Measurements from ENCODE around the gene GALNS. TPM values are rescaled to one million over a fixed set of nuclear protein-coding genes. Genes with fewer than 3 reads are reported as not detected.

GALNS gene
- total RNA-seq, 2 donors from 2014 or later: 17.2 to 24.9 TPM

DNA sequence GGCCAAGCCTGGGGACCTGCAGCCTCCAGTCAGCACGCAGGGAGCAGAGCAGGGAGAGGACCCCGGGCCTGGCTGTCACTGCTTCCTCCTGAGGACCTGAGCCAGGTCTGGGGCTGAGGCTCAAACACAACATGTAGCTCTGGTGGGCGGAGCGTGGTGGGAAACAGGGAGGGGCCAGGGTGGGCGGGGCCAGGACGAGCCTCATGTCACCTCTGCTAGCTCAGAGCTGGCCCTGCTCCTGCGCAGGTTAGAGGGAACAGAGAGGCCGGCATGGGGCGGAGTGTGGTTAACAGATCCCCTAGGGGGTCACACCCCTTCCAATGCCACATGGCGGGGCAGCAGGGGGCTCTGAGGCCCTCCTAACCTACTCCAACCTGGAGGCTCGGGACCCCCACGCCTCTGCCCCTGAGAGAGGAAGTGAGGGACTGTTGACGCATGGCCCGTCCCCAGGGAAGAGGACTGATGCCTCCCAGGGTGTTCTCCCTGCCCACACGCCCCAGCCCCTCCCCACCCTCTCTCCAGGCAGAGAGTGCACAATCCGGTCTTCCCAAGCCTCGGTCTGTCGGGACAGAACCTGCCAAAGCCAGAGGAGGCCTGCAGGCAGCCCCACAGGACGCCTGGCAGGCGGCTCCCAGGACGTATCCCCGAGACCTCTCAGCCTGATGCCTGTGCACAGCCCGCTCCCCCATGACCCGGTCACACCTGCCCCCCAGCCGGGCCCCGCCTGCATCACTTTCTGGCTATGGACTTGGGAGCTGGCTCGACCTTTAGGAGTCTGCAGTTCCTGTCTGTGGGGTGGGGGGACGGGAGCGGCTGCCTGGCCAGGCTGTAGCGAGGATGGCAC, 86.9 kb downstream of the GALNS start:
- intact Hi-C loops (cut with DNase I): no loop called here
- DNase-seq (ENCODE audit: low spot score): no peak

DNA sequence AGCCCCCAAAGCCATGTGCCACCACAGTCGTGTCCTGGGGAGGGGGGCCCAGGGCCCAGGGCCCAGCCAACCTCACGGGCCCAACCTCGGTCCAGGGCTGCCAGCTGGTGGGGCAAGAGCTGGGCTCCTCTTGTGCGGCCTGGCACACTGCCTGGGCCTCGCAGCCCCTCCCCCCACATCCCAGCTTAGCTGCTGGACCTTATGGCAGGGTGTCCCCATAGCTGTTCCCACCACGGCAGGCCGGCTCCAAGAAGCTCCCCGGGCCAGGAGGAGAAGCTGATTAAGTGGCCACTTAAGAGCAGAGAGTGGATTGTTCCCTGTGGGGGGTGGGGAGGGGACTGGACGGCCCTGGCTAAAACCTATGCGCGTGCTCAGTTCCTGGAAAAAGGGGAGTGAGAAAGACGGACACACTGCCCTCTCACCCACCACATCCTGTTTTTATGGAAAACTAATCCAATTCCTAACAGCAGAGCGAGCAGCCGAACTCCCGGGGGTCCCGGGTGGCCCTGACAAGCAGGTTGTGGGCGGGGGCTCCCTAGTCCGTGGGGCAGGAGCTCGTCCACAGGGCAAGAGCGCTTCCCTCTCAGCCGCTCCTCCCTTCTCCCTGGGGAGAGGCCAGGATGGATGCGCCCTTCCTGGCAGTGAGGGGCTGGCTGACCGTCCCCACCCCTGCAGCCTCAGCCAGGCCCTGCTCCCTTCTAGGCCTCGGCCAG, 88.5 kb downstream of the GALNS start:
- intact Hi-C loops (cut with DNase I): no loop called here
- DNase-seq (ENCODE audit: low spot score): peak; percentile 88

DNA sequence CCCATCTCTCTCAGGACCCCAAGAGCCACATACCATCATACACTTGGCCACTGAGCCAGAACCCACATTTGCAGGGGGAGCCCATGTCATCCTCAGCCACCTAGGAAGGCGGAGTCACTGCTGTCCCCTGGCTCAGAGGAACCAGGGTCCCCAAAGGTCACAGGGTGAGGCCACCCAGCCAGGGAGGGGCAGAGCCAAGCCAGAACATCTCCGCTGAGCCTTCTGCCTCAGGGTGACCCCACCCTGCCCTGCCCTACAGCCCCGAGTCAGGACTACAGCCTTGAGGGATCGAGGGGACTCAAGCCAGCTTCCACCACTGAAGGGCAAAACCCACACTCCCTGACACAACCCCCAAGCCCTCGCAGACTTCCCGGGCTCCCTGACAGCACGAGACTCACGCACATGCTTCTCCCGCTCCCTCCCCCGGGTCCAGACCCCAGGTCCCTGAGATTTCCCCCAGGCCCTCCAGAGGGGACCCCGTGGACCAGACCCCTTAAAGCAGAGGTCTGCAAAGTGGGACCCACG, 89.1 kb downstream of the GALNS start:
- intact Hi-C loops (cut with DNase I): no loop called here
- DNase-seq (ENCODE audit: low spot score): no peak

DNA sequence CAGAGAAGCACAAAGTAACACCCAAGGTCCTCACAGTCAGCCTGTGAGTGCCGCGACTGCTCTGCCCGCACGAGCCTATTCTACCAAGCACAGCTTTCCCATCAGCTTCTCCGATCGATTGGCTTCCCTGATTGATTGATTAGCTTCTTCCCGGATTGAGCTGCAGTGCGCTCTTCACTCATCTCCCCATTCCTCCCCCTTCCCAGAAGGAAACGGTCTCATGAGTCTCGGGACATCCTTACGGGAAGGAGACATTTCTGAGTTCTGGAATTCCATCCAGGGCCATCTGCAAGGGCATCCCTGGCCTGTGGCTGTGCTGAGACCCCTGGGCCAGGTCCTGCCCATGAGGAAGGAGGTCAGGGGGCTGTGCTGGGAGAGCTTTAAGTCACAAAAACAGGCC, 89.8 kb downstream of the GALNS start:
- intact Hi-C loops (cut with DNase I): no loop called here
- no peak for DNase-seq (ENCODE audit: low spot score)

- intact Hi-C loops (cut with DNase I): loop anchor here in 1 of 2 donors (2.0 kb wide), 1 partner anchor 24 kb away; no protein-coding TSS in a partner anchor
Measured at GRCh38 chr16:88764913-88765349, 91.8 kb downstream of the GALNS start.

GRCh38 chr16:88764080-88764479, 92.7 kb downstream of the GALNS start:
- intact Hi-C loops (cut with DNase I): loop anchor here in 1 of 2 donors (2.0 kb wide), 1 partner anchor 23 kb away; no protein-coding TSS in a partner anchor
- DNase-seq (ENCODE audit: low spot score): no peak

More at GRCh38 chr16:88764913-88765349, 91.8 kb downstream of the GALNS start:
- no peak for DNase-seq (ENCODE audit: low spot score)

Other genes with a start within 250 kb of the GALNS start
- gene IL17C, start 218.4 kb downstream of the GALNS start, total RNA-seq: not detected
- gene CYBA, start 205.9 kb downstream of the GALNS start, total RNA-seq: 100 to 1,000 TPM in 1 of 2 donors, 10 to 100 TPM in 1; 71.4 to 168 TPM
- 10 to 100 TPM; 21.6 to 22.6 TPM for gene MVD, start 193.9 kb downstream of the GALNS start, total RNA-seq
- under 1 TPM; 0.43 to 0.56 TPM for gene SNAI3, start 170.4 kb downstream of the GALNS start, total RNA-seq
- gene RNF166, start 150.5 kb downstream of the GALNS start, total RNA-seq: 10 to 100 TPM; 16.8 to 19.0 TPM
- gene CTU2, start 150.4 kb downstream of the GALNS start, total RNA-seq: 10 to 100 TPM; 17.2 to 20.4 TPM
- 100 to 1,000 TPM in 1 of 2 donors, 10 to 100 TPM in 1; 99.3 to 103 TPM for gene PIEZO1, start 71.7 kb downstream of the GALNS start, total RNA-seq
- 1 to 10 TPM in 1 of 2 donors, under 1 TPM in 1; 0.57 to 2.0 TPM for gene CDT1, start 53.2 kb downstream of the GALNS start, total RNA-seq
- 10 to 100 TPM; 73.1 to 92.8 TPM for gene APRT, start 45.0 kb downstream of the GALNS start, total RNA-seq
- 10 to 100 TPM; 28.7 to 47.9 TPM for gene TRAPPC2L, start 180 bp upstream of the GALNS start, total RNA-seq
- gene PABPN1L, start 9.7 kb upstream of the GALNS start, total RNA-seq: not detected
- gene CBFA2T3, start 120.3 kb upstream of the GALNS start, total RNA-seq: 1 to 10 TPM; 4.7 to 5.1 TPM
- 10 to 100 TPM; 19.1 to 21.4 TPM for gene ACSF3, start 236.9 kb upstream of the GALNS start, total RNA-seq

Data from posterior vena cava (tissue), 2 donors.